Measurements from ENCODE around the gene SURF1.

DNA sequence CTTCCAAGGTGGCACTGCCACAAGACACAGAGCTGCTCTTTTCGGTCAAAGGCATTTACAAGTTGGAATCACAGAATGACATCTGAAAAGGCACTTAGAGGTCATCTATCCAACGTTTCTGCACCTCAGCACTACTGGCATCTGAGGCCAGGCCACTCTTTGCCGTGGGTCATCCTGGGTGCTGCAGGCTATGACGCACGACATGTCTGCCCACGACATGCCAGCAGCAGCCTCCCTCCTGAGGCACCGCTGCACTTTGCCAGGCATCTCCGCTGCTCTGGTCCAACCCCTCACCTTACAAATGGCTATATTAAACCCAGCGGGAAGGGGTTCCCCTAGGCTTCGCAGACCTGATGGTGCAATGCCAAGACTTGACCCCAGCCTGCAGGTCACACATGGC lies 11.5 kb upstream of the SURF1 start:
- TF ChIP-seq, protein P1, sequence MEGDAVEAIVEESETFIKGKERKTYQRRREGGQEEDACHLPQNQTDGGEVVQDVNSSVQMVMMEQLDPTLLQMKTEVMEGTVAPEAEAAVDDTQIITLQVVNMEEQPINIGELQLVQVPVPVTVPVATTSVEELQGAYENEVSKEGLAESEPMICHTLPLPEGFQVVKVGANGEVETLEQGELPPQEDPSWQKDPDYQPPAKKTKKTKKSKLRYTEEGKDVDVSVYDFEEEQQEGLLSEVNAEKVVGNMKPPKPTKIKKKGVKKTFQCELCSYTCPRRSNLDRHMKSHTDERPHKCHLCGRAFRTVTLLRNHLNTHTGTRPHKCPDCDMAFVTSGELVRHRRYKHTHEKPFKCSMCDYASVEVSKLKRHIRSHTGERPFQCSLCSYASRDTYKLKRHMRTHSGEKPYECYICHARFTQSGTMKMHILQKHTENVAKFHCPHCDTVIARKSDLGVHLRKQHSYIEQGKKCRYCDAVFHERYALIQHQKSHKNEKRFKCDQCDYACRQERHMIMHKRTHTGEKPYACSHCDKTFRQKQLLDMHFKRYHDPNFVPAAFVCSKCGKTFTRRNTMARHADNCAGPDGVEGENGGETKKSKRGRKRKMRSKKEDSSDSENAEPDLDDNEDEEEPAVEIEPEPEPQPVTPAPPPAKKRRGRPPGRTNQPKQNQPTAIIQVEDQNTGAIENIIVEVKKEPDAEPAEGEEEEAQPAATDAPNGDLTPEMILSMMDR (IDR thresholded peaks at IDR 0.05; ENCODE audit: insufficient read depth, low read length), result no peak
- TF ChIP-seq REST (IDR thresholded peaks at IDR 0.05; ENCODE audit: insufficient replicate concordance, low read depth), result no peak
- no peak for TF ChIP-seq GABPA (IDR thresholded peaks at IDR 0.05; ENCODE audit: low read depth)
- TF ChIP-seq SPI1 (IDR thresholded peaks at IDR 0.05; ENCODE audit: borderline replicate concordance, low read depth), result no peak

Measured in HL-60 (cell line).